AG09319 (cell line): ENCODE results near the gene SEMA3B.

Experiments
- DNase-seq: peaks from one replicate; pipeline ENCODE4 v3.0.0-alpha.2; 2010; ENCODE audit warnings: low read depth; ENCODE audit errors: extremely low read depth
- CTCF ChIP-seq: IDR thresholded peaks from 2 replicates; pipeline ENCODE4 v1.5.1; 2011; ENCODE audit warnings: low read depth, mild to moderate bottlenecking, inconsistent platforms, low read length, moderate library complexity

The SEMA3B gene

DNA sequence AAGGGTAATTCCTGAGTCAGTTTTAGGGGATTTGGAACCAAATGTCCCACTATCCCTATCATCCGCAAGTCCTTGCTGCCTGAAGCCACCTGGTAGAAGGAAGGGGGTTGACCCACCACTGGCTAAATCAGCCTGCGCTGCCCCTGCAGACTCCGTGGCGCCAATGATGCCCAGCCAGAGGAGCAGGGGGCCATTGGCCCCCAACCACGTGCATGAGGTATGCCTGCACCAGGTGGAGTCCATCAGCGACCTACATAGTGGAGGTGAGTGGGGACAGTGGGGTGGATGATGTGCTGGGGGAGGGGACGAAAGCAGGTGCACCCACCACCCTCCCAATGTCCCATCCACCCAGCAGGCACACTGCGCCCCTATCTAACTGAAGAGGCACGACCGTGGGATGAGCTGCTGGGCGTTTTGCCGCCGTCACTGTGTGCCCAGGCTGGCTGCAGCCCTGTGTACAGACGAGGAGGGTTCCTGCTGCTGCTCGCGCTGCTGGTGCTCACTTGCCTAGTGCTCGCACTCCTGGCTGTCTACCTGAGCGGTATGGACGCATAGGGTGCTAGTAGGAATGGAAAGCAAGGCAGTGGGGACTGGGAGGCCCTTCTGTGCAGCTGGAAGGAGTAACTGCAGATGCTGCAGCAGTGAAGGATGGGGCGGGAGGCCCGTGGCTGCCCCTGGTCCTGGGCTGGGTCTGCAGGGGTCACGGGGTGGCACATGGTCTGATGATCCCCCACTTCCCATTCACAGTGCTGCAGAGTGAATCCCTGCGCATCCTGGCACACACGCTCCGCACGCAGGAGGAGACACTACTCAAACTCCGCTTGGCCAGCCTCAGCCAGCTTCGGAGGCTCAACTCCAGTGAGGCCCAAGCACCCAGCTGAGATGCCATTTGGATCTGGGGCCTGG, 17.6 kb downstream of the SEMA3B start:
- no peak for DNase-seq
- TF ChIP-seq CTCF: no peak

GRCh38 chr3:50287262-50287661, 18.3 kb downstream of the SEMA3B start:
- TF ChIP-seq CTCF: no peak
- no peak for DNase-seq

GRCh38 chr3:50288387-50289007, 19.6 kb downstream of the SEMA3B start:
- no peak for DNase-seq
- no peak for TF ChIP-seq CTCF

DNA sequence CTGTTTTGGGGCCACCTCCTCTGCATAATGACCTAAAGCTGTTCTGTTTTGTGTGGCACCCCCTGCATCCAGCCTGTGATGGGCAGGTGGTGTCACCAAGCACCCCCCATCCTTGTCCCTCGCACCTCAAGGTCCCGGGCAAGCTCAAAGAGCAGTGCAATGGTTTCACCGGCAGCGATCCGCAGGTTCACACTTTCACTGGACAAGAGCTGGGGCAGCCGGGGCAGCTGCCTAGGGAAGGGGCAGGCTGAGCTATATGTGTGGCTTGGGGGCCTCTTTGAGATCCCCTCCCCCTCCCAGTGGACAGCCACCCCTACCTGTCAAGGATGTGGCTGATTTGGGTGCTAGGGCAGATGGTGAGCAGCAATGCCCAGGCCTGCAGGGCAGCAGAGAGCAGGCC, 20.2 kb downstream of the SEMA3B start:
- TF ChIP-seq CTCF: no peak
- DNase-seq: no peak

GRCh38 chr3:50290161-50290641, 21.3 kb downstream of the SEMA3B start:
- DNase-seq: no peak

GRCh38 chr3:50292159-50293078, 23.5 kb downstream of the SEMA3B start, which contains the start of gene IFRD2:
Gene IFRD2 (minus strand): TSS chr3:50292429. CDS start chr3:50292274, 155 bp downstream.
- no peak for TF ChIP-seq CTCF
- DNase-seq: peak; percentile 92

More at GRCh38 chr3:50290161-50290641, 21.3 kb downstream of the SEMA3B start:
- no peak for TF ChIP-seq CTCF
